H1 (cell line): ENCODE measurements around the gene ERLEC1. TPM values are rescaled to one million over a fixed set of nuclear protein-coding genes. Genes with fewer than 3 reads are reported as not detected.

Source experiments
- CTCF ChIA-PET: fragments of 300-600 bp; sonication (Branson Sonifier 250); formaldehyde crosslinking; loops from one replicate; lab custom pipeline; 2021; ENCODE audit not compliant: partially characterized antibody; lab: Charles Lee
- POLR2A ChIA-PET: fragments of 300-600 bp; sonication (Branson Sonifier 250); formaldehyde crosslinking; loops from one replicate; lab custom pipeline; 2021; ENCODE audit warnings: inconsistent platforms; ENCODE audit not compliant: partially characterized antibody; lab: Charles Lee
- DNase-seq, 2 experiments: peaks; one replicate each; pipeline versions ENCODE4 v3.0.0 to v3.0.0-alpha.2; 2010 to 2022; ENCODE audit warnings: low spot score in 2 of 2, low read depth in 1 of 2, mixed read lengths in 1 of 2
- FAIRE-seq: peaks from 2 replicates; lab custom pipeline; 2011; peaks lifted over from hg19 to GRCh38; lab: Jason Lieb, UNC
- H2AFZ ChIP-seq: 2 replicates; pipeline ENCODE4 v1.8.1; 2012; ENCODE audit warnings: low read length, inconsistent platforms
- H2AK5ac ChIP-seq: 2 replicates; pipeline ENCODE4 v1.6.1; 2013; ENCODE audit warnings: low read depth, low read length
- H2BK120ac ChIP-seq: replicated peaks from 2 replicates; pipeline ENCODE3; 2013; ENCODE audit warnings: low read depth, low read length, inconsistent platforms
- H2BK12ac ChIP-seq: 2 replicates; pipeline ENCODE4 v1.6.1; 2013; ENCODE audit warnings: low read depth, low read length
- H2BK15ac ChIP-seq: 2 replicates; pipeline ENCODE4 v1.6.1; 2013; ENCODE audit warnings: low read length
- H2BK20ac ChIP-seq: 2 replicates; pipeline ENCODE4 v1.6.1; 2013; ENCODE audit warnings: low read length
- H2BK5ac ChIP-seq: 2 replicates; pipeline ENCODE4 v1.6.1; 2013; ENCODE audit warnings: low read depth, low read length
- H3K14ac ChIP-seq: 2 replicates; pipeline ENCODE4 v1.6.1; 2013; ENCODE audit warnings: inconsistent platforms; ENCODE audit not compliant: insufficient read length
- H3K18ac ChIP-seq: 2 replicates; pipeline ENCODE4 v1.6.1; 2013; ENCODE audit warnings: low read length; ENCODE audit errors: extremely low read depth
- H3K23ac ChIP-seq: 2 replicates; pipeline ENCODE4 v1.6.1; 2013; ENCODE audit warnings: inconsistent platforms; ENCODE audit not compliant: insufficient read length
- H3K23me2 ChIP-seq: 2 replicates; pipeline ENCODE4 v1.6.1; 2013; ENCODE audit warnings: low read depth, low read length
- H3K27ac ChIP-seq: 2 replicates; pipeline ENCODE4 v1.6.1; 2011; ENCODE audit warnings: low read depth, low read length, inconsistent platforms
- H3K27me3 ChIP-seq, 4 experiments: replicated peaks in 1 of 4; 1 replicate in 1 of 4; 2 replicates in 3 of 4; pipeline versions ENCODE4 v1.6.1 to v1.8.1; 2011 to 2013; ENCODE audit warnings: low read length in 3 of 4, mild to moderate bottlenecking in 3 of 4, inconsistent platforms in 2 of 4, mixed read lengths in 2 of 4, moderate library complexity in 1 of 4; ENCODE audit not compliant: control insufficient read depth in 3 of 4, insufficient read depth in 3 of 4; ENCODE audit errors: extremely low read depth in 1 of 4
- H3K36me3 ChIP-seq, 4 experiments: 2 replicates each; pipeline versions ENCODE4 v1.6.1 to v1.8.1; 2011 to 2013; ENCODE audit warnings: mild to moderate bottlenecking in 4 of 4, low read length in 3 of 4, moderate library complexity in 2 of 4, control low read depth in 1 of 4, inconsistent platforms in 1 of 4; ENCODE audit not compliant: insufficient read depth in 4 of 4, control insufficient read depth in 2 of 4
- H3K4ac ChIP-seq: replicated peaks from 2 replicates; pipeline ENCODE3; 2013; ENCODE audit warnings: low read length, low read depth, mixed read lengths, inconsistent platforms; ENCODE audit not compliant: insufficient read length
- H3K4me1 ChIP-seq, 4 experiments: replicated peaks in 1 of 4; 1 replicate in 1 of 4; 2 replicates in 3 of 4; pipeline versions ENCODE4 v1.6.1 to v1.8.1; 2011 to 2013; ENCODE audit warnings: low read length in 3 of 4, inconsistent platforms in 2 of 4, mixed read lengths in 1 of 4; ENCODE audit not compliant: insufficient read depth in 4 of 4, control insufficient read depth in 3 of 4
- H3K4me2 ChIP-seq, 2 experiments: 2 replicates each; pipeline versions ENCODE4 v1.6.1 to v1.8.1; 2011 to 2013; ENCODE audit warnings: low read depth in 2 of 2, low read length in 2 of 2, control low read depth in 1 of 2, inconsistent platforms in 1 of 2, mild to moderate bottlenecking in 1 of 2; ENCODE audit not compliant: insufficient read depth in 1 of 2
- H3K4me3 ChIP-seq, 4 experiments: fragments of 200-600, 300-600 bp in 1 of 4; sonication (generic), shearing (Covaris generic), sonication (Bioruptor Twin) in 1 of 4; 2 replicates each; pipeline versions ENCODE4 v1.5.1 to v1.8.1; 2011 to 2016; ENCODE audit warnings: low read length in 4 of 4, low read depth in 3 of 4, control low read depth in 2 of 4, inconsistent platforms in 2 of 4, mild to moderate bottlenecking in 2 of 4, mixed read lengths in 1 of 4, moderate library complexity in 1 of 4; ENCODE audit not compliant: insufficient read depth in 2 of 4; ENCODE audit errors: extremely low read depth in 1 of 4
- H3K56ac ChIP-seq: replicated peaks from 2 replicates; pipeline ENCODE3; 2013; ENCODE audit warnings: low read depth, mild to moderate bottlenecking, mixed read lengths, low read length, inconsistent platforms; ENCODE audit not compliant: insufficient read length
- H3K79me1 ChIP-seq: 2 replicates; pipeline ENCODE4 v1.6.1; 2013; ENCODE audit warnings: low read depth, low read length, control low read depth
- H3K79me2 ChIP-seq, 2 experiments: 2 replicates each; pipeline versions ENCODE4 v1.6.1 to v1.8.1; 2012 to 2013; ENCODE audit warnings: low read length in 2 of 2, mild to moderate bottlenecking in 2 of 2, inconsistent platforms in 1 of 2; ENCODE audit not compliant: insufficient read depth in 2 of 2, control insufficient read depth in 1 of 2
- H3K9ac ChIP-seq, 4 experiments: replicated peaks in 1 of 4; 1 replicate in 1 of 4; 2 replicates in 3 of 4; pipeline versions ENCODE4 v1.6.1 to v1.8.1; 2011 to 2013; ENCODE audit warnings: low read depth in 3 of 4, low read length in 3 of 4, control low read depth in 2 of 4, mild to moderate bottlenecking in 2 of 4, moderate library complexity in 2 of 4, inconsistent platforms in 1 of 4; ENCODE audit errors: extremely low read depth in 1 of 4
- H3K9me3 ChIP-seq, 2 experiments: 2 replicates each; pipeline versions ENCODE4 v1.6.1 to v1.8.1; 2012 to 2013; ENCODE audit warnings: mild to moderate bottlenecking in 2 of 2, moderate library complexity in 2 of 2, control low read depth in 1 of 2, inconsistent platforms in 1 of 2, low read depth in 1 of 2, low read length in 1 of 2, mixed read lengths in 1 of 2; ENCODE audit not compliant: insufficient read depth in 2 of 2
- H4K20me1 ChIP-seq, 2 experiments: replicated peaks in 1 of 2; 2 replicates each; pipeline versions ENCODE3 to v1.8.1; 2011 to 2013; ENCODE audit warnings: inconsistent platforms in 2 of 2, low read length in 2 of 2, mild to moderate bottlenecking in 1 of 2; ENCODE audit not compliant: insufficient read depth in 2 of 2, control insufficient read depth in 1 of 2
- H4K5ac ChIP-seq: 2 replicates; pipeline ENCODE4 v1.6.1; 2013; ENCODE audit warnings: low read length, low read depth, mixed read lengths, inconsistent platforms; ENCODE audit not compliant: insufficient read length
- H4K8ac ChIP-seq: 2 replicates; pipeline ENCODE4 v1.8.0; 2013; ENCODE audit warnings: mild to moderate bottlenecking, moderate library complexity, low read length, inconsistent platforms; ENCODE audit not compliant: insufficient read depth; ENCODE audit errors: extremely low read depth
- H4K91ac ChIP-seq: replicated peaks from 2 replicates; pipeline ENCODE3; 2013; ENCODE audit warnings: low read length, mixed read lengths, inconsistent platforms; ENCODE audit not compliant: insufficient read length
- CREB1 ChIP-seq: IDR thresholded peaks from 2 replicates; pipeline ENCODE4 v1.6.1; 2012; ENCODE audit warnings: inconsistent platforms
- JUN ChIP-seq: IDR thresholded peaks from 2 replicates; pipeline ENCODE4 v1.6.1; 2011; ENCODE audit warnings: low read depth, mild to moderate bottlenecking, improper control_type of control experiment, low read length
- NRF1 ChIP-seq: IDR thresholded peaks from 2 replicates; pipeline ENCODE4 v1.6.1; 2011; ENCODE audit warnings: mild to moderate bottlenecking, low read depth, low read length, improper control_type of control experiment
- POU5F1 ChIP-seq: IDR thresholded peaks from 2 replicates; pipeline ENCODE4 v1.6.1; 2011; ENCODE audit warnings: low read depth, mild to moderate bottlenecking, low read length, moderate library complexity
- RFX5 ChIP-seq: IDR thresholded peaks from 2 replicates; pipeline ENCODE4 v1.6.1; 2011; ENCODE audit warnings: low read depth, low read length, improper control_type of control experiment, borderline replicate concordance
- TAF7 ChIP-seq: optimal IDR thresholded peaks from 2 replicates; pipeline ENCODE3; 2011; ENCODE audit warnings: low read depth, mild to moderate bottlenecking, inconsistent platforms, low read length, moderate library complexity, borderline replicate concordance
- TBP ChIP-seq: IDR thresholded peaks from 2 replicates; pipeline ENCODE4 v1.6.1; 2011; ENCODE audit warnings: low read depth, low read length, improper control_type of control experiment
- TEAD4 ChIP-seq: IDR thresholded peaks from 2 replicates; pipeline ENCODE4 v1.6.1; 2012; ENCODE audit warnings: low read depth, low read length, inconsistent platforms, mixed read lengths
- WGBS, 2 experiments: shearing (Covaris generic) in 1 of 2; methylation state at CpG; one replicate each; pipeline versions ENCODE4 v1.1.6 to v1.1.7; 2013 to 2015; ENCODE audit warnings: low lambda C conversion rate in 2 of 2, mixed read lengths in 2 of 2, inconsistent platforms in 1 of 2, low coverage in 1 of 2, missing lambda C conversion rate in 1 of 2; ENCODE audit not compliant: insufficient replicate concordance in 2 of 2, insufficient coverage in 1 of 2, insufficient read length in 1 of 2; ENCODE audit errors: extremely low coverage in 1 of 2, missing lambda C conversion rate in 1 of 2; 5-methylcytosine and 5-hydroxymethylcytosine counted together
- polyA plus RNA-seq, 7 experiments: library from polyadenylated mRNA; depleted of rRNA in 3 of 7; stranded (reverse) in 5 of 7; unstranded in 2 of 7; fragments of >200 nt in 5 of 7; fragments of 200-250 nt in 2 of 7; gene quantifications; 1 replicate in 5 of 7; 2 replicates in 1 of 7; 4 replicates in 1 of 7; pipeline versions ENCODE4 v1.2.1 to v1.2.3, GENCODE V29; 2011 to 2013; ENCODE audit warnings: missing spikeins in 2 of 7, mixed read lengths in 2 of 7
- total RNA-seq: library from RNA; stranded (reverse); fragmentation: NEBNext Ultra II Directional; extraction: Animal tissue kit (Norgen Biotek cat#: 25700); gene quantifications from 2 replicates; pipeline ENCODE4 v1.2.1, GENCODE V29; 2021

ERLEC1 gene
- total and polyA plus RNA-seq, 2 of the 8 experiments (the other 6 are each of a cell fraction or from before 2014, with no cell fraction given) = 12.9 to 26.7 TPM

DNA sequence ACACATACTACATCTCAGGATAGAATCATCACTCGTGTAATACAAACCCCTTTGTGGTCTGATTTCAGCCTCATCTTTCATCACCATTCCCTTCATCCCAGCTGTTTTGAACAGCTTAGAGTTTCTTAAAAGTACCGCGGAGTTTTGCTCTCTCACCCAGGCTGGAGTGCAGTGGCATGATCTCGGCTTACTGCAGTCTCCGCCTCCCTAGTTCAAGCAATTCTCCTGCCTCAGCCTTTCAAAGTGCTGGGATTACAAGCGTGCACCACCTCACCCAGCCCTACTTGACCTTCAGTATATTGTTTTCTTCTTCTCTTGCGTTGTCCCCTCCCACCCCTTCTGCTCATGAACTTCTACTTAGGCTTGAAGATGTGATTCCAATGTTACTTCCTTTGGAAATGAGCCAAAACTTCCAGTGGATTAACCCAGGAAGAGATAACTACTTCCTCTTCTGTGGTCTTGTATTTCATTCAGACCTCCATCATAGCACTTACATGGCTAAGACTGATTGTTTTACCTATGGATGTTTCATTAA is 15.8 kb downstream of the ERLEC1 start:
- peaks cover 0 to 32% (median 3%) of the 10 kb centered on the region in 4 experiments; a peak in 7 of 8 replicates for H3K36me3 ChIP-seq
- H3K9ac ChIP-seq = no peak overlapping the region
- no peak overlapping the region for H3K14ac ChIP-seq
- no peak overlapping the region for H3K56ac ChIP-seq
- no peak for FAIRE-seq
- H2AK5ac ChIP-seq = no peak overlapping the region
- no peak overlapping the region for H4K5ac ChIP-seq
- H3K4me2 ChIP-seq = no peak overlapping the region
- no peak overlapping the region for H2BK5ac ChIP-seq
- H2BK120ac ChIP-seq = no peak overlapping the region
- H3K9me3 ChIP-seq = no peaks in the 10 kb centered on the region
- no peak overlapping the region for H3K23ac ChIP-seq
- no peak overlapping the region for H4K8ac ChIP-seq
- H2AFZ ChIP-seq = no peak overlapping the region
- CTCF ChIA-PET = interaction anchor here (0.7 to 2.3 kb wide), 2 partner anchors 17 to 1564 kb away, joined by 3 to 6 read pairs; no protein-coding TSS in a partner anchor
- no peaks in the 10 kb centered on the region for H3K27me3 ChIP-seq
- H4K91ac ChIP-seq = no peak overlapping the region
- H2BK20ac ChIP-seq = no peak overlapping the region
- no peak for TF ChIP-seq TEAD4
- no peak for TF ChIP-seq TAF7
- no peak for TF ChIP-seq JUN
- TF ChIP-seq NRF1 = no peak
- TF ChIP-seq RFX5 = no peak
- TF ChIP-seq CREB1 = no peak
- TF ChIP-seq TBP = no peak
- TF ChIP-seq POU5F1 = no peak
- TF ChIP-seq, all 59 proteins: peak for 0
- Histone ChIP-seq H3K23me2 (no peaks in the 10 kb centered on the region; the same call in 1 of the 2 replicates), H3K4me1 (no peaks in the 10 kb centered on the region), H3K27ac (no peak overlapping the region), H4K20me1 (no peaks in the 10 kb centered on the region), H3K79me2 (no peaks in the 10 kb centered on the region), H3K4me3 (no peak overlapping the region), H2BK12ac (no peak overlapping the region), H3K79me1 (no peaks in the 10 kb centered on the region), H3K4ac (no peak overlapping the region), H2BK15ac (no peak overlapping the region), H3K18ac (no peak overlapping the region)
- POLR2A ChIA-PET = interaction anchor here (0.9 to 1.2 kb wide), 2 partner anchors 16 to 18 kb away, joined by 3 read pairs; partner anchors contain the start of genes ASB3 and ERLEC1
- DNase-seq = no peak
- 93% methylated on average over 7 of the region's 7 CpGs; no CpG with 5 or more reads in 1 of the 2 experiments for WGBS, 2 experiments
